WTC11 (cell line): ENCODE results near the gene CBFA2T2. TPM values are rescaled to one million over a fixed set of nuclear protein-coding genes. Genes with fewer than 3 reads are reported as not detected.

Experiments
- ATAC-seq: fragments of 200-7000 bp; cut with Tn5 transposase; 2 replicates; pipeline ENCODE4 v1.10.0; 2021; ENCODE audit warnings: mild to moderate bottlenecking, moderate library complexity
- CTCF ChIA-PET: fragments of 300-600 bp; sonication (Branson Sonifier 250); formaldehyde crosslinking; loops from one replicate; lab custom pipeline; 2021; ENCODE audit warnings: antibody characterized with exemption; lab: Charles Lee
- POLR2A ChIA-PET: fragments of 350-600 bp; sonication (Branson Sonifier 250); formaldehyde crosslinking; loops from one replicate; lab custom pipeline; 2021; ENCODE audit warnings: antibody characterized with exemption; lab: Charles Lee
- DNase-seq: peaks from one replicate; pipeline ENCODE4 v3.0.0; 2021; ENCODE audit warnings: low spot score
- H3K27ac Mint-ChIP-seq: 2 replicates; pipeline ENCODE4 v1.8.0; 2021; ENCODE audit warnings: mixed read lengths
- H3K27me3 Mint-ChIP-seq: 2 replicates; pipeline ENCODE4 v1.8.0; 2021; ENCODE audit warnings: low read depth, mild to moderate bottlenecking, moderate library complexity, mixed read lengths
- H3K36me3 Mint-ChIP-seq: 2 replicates; pipeline ENCODE4 v1.8.0; 2021; ENCODE audit warnings: mixed read lengths
- H3K4me1 Mint-ChIP-seq: 2 replicates; pipeline ENCODE4 v1.8.0; 2022; ENCODE audit warnings: mixed read lengths
- H3K4me3 Mint-ChIP-seq: 2 replicates; pipeline ENCODE4 v1.8.0; 2021; ENCODE audit warnings: mild to moderate bottlenecking, moderate library complexity, mixed read lengths
- H3K9me3 Mint-ChIP-seq: 2 replicates; pipeline ENCODE4 v1.8.0; 2021; ENCODE audit warnings: mixed read lengths
- AR ChIP-seq: fragments of 250-450 bp; sonication (Bioruptor Pico); IDR thresholded peaks from 2 replicates; pipeline ENCODE4 v1.9.0; 2021; ENCODE audit warnings: mild to moderate bottlenecking
- ATF1 ChIP-seq: sonication (generic); formaldehyde crosslinking; IDR thresholded peaks from 2 replicates; pipeline ENCODE4 v1.8.1; 2023; ENCODE audit warnings: mild to moderate bottlenecking, moderate library complexity, missing genetic modification reagents
- CTCF ChIP-seq: fragments of 200-600 bp; IDR thresholded peaks from 2 replicates; pipeline ENCODE4 v1.8.0; 2022; ENCODE audit warnings: antibody characterized with exemption
- ETV6 ChIP-seq: sonication (generic); formaldehyde crosslinking; IDR thresholded peaks from 2 replicates; pipeline ENCODE4 v1.8.1; 2022; ENCODE audit warnings: mild to moderate bottlenecking, missing genetic modification reagents
- FOXJ3 ChIP-seq: sonication (generic); formaldehyde crosslinking; IDR thresholded peaks from 2 replicates; pipeline ENCODE4 v1.9.0; 2021; ENCODE audit warnings: missing genetic modification reagents, mild to moderate bottlenecking, borderline replicate concordance
- FOXK1 ChIP-seq: sonication (generic); formaldehyde crosslinking; IDR thresholded peaks from 2 replicates; pipeline ENCODE4 v1.8.0; 2022; ENCODE audit warnings: mild to moderate bottlenecking, moderate library complexity, missing genetic modification reagents
- HMGXB4 ChIP-seq: sonication (generic); formaldehyde crosslinking; IDR thresholded peaks from 2 replicates; pipeline ENCODE4 v1.8.1; 2023; ENCODE audit warnings: mild to moderate bottlenecking, moderate library complexity, missing genetic modification reagents
- NFE2L1 ChIP-seq: sonication (generic); formaldehyde crosslinking; IDR thresholded peaks from 2 replicates; pipeline ENCODE4 v1.8.1; 2023; ENCODE audit warnings: missing genetic modification reagents
- PRRX2 ChIP-seq: fragments of 250-450 bp; sonication (Bioruptor Pico); IDR thresholded peaks from 2 replicates; pipeline ENCODE4 v1.8.0; 2021; ENCODE audit warnings: mild to moderate bottlenecking
- STAT6 ChIP-seq: sonication (generic); formaldehyde crosslinking; conservative IDR thresholded peaks from 2 replicates; pipeline ENCODE4 v1.8.1; 2023; ENCODE audit warnings: mild to moderate bottlenecking, low read depth, missing genetic modification reagents, moderate library complexity
- ZBTB21 ChIP-seq: sonication (generic); formaldehyde crosslinking; IDR thresholded peaks from 2 replicates; pipeline ENCODE4 v1.8.1; 2023; ENCODE audit warnings: mild to moderate bottlenecking, missing genetic modification reagents, borderline replicate concordance
- ZNF138 ChIP-seq: sonication (generic); formaldehyde crosslinking; conservative IDR thresholded peaks from 2 replicates; pipeline ENCODE4 v1.8.1; 2022; ENCODE audit warnings: mild to moderate bottlenecking, moderate library complexity, missing genetic modification reagents
- ZNF232 ChIP-seq: sonication (generic); formaldehyde crosslinking; IDR thresholded peaks from 2 replicates; pipeline ENCODE4 v1.8.0; 2022; ENCODE audit warnings: mild to moderate bottlenecking, missing genetic modification reagents
- total RNA-seq: library from RNA; stranded (reverse); gene quantifications from 3 replicates; pipeline ENCODE4 v1.2.3, GENCODE V29; 2021
- TF ChIP-seq, protein P1 (sequence below): sonication (generic); formaldehyde crosslinking; IDR thresholded peaks from 2 replicates; pipeline ENCODE4 v1.8.0; 2023; ENCODE audit warnings: missing genetic modification reagents
- TF ChIP-seq, protein P2 (sequence below): sonication (generic); formaldehyde crosslinking; IDR thresholded peaks from 2 replicates; pipeline ENCODE4 v1.8.1; 2022; ENCODE audit warnings: mild to moderate bottlenecking, missing genetic modification reagents, moderate library complexity, borderline replicate concordance
- TF ChIP-seq, protein P3 (sequence below): sonication (generic); formaldehyde crosslinking; IDR thresholded peaks from 2 replicates; pipeline ENCODE4 v1.8.1; 2023; ENCODE audit warnings: mild to moderate bottlenecking, missing genetic modification reagents
- TF ChIP-seq, protein P4 (sequence below): sonication (generic); formaldehyde crosslinking; IDR thresholded peaks from 2 replicates; pipeline ENCODE4 v1.8.0; 2022; ENCODE audit warnings: mild to moderate bottlenecking, missing genetic modification reagents

The CBFA2T2 gene
- total RNA-seq, 1 experiment from 2014 or later, result 22.1 TPM

DNA sequence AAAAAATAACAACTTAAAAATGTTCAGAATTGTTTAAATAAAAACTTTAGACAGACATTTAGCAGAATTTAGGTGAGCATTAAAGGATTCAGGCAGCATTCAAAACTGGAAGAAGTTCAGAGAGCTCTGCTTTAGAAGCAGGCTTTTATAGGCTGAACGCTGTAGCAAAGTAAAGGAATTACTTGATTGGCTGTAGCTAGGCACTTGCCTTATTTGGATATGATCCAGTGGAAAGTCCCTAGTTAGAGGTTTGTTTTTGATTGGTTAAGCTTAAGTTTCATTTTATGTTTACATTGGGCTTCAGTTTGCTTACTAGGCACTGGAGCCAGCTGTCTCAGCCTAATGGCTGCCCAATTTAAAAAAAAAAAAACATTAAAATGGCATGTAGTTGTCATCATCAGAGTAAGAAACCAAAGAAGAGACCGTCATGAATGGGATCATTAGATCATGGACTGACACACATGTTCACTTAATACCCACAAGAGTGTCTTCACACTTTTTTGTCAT is 65.1 kb downstream of the CBFA2T2 start (continued):
- TF ChIP-seq, protein P1, sequence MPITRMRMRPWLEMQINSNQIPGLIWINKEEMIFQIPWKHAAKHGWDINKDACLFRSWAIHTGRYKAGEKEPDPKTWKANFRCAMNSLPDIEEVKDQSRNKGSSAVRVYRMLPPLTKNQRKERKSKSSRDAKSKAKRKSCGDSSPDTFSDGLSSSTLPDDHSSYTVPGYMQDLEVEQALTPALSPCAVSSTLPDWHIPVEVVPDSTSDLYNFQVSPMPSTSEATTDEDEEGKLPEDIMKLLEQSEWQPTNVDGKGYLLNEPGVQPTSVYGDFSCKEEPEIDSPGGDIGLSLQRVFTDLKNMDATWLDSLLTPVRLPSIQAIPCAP, result no peak
- no peak for TF ChIP-seq STAT6 (CRISPR knock-in tag)

- peaks cover 12% of the 10 kb centered on the region for H3K4me1 Mint-ChIP-seq
- peak overlapping the region; percentile 78; the same call in 1 of the 2 replicates for H3K27ac Mint-ChIP-seq
- ChIA-PET POLR2A (interaction anchor here (0.8 kb wide), 1 partner anchor 40 kb away, joined by 3 read pairs; no protein-coding TSS in a partner anchor), CTCF (no interaction called here)
- no peaks in the 10 kb centered on the region for H3K27me3 Mint-ChIP-seq
- H3K9me3 Mint-ChIP-seq, result no peaks in the 10 kb centered on the region
- TF ChIP-seq, protein P2, sequence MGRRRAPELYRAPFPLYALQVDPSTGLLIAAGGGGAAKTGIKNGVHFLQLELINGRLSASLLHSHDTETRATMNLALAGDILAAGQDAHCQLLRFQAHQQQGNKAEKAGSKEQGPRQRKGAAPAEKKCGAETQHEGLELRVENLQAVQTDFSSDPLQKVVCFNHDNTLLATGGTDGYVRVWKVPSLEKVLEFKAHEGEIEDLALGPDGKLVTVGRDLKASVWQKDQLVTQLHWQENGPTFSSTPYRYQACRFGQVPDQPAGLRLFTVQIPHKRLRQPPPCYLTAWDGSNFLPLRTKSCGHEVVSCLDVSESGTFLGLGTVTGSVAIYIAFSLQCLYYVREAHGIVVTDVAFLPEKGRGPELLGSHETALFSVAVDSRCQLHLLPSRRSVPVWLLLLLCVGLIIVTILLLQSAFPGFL (CRISPR knock-in tag), result no peak
- TF ChIP-seq PRRX2 (no peak), CTCF (no peak)
- TF ChIP-seq, protein P3, sequence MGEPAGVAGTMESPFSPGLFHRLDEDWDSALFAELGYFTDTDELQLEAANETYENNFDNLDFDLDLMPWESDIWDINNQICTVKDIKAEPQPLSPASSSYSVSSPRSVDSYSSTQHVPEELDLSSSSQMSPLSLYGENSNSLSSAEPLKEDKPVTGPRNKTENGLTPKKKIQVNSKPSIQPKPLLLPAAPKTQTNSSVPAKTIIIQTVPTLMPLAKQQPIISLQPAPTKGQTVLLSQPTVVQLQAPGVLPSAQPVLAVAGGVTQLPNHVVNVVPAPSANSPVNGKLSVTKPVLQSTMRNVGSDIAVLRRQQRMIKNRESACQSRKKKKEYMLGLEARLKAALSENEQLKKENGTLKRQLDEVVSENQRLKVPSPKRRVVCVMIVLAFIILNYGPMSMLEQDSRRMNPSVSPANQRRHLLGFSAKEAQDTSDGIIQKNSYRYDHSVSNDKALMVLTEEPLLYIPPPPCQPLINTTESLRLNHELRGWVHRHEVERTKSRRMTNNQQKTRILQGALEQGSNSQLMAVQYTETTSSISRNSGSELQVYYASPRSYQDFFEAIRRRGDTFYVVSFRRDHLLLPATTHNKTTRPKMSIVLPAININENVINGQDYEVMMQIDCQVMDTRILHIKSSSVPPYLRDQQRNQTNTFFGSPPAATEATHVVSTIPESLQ, result no peak
- TF ChIP-seq, all 79 proteins: peak for 0
- ATAC-seq (no peak), DNase-seq (no peak)
- Mint-ChIP-seq H3K4me3 (no peak overlapping the region), H3K36me3 (peaks cover 7% of the 10 kb centered on the region)
Measured at GRCh38 chr20:33555755-33556154, 65.9 kb downstream of the CBFA2T2 start.

GRCh38 chr20:33556246-33556645 is 66.3 kb downstream of the CBFA2T2 start:
- DNase-seq (no peak), ATAC-seq (no peak)
- H3K36me3 Mint-ChIP-seq, result peaks cover 7% of the 10 kb centered on the region
- H3K27me3 Mint-ChIP-seq, result no peaks in the 10 kb centered on the region
- H3K9me3 Mint-ChIP-seq, result no peaks in the 10 kb centered on the region
- POLR2A ChIA-PET, result no interaction called here
- H3K27ac Mint-ChIP-seq, result peak overlapping the region; percentile 29; the same call in 1 of the 2 replicates
- peaks cover 12% of the 10 kb centered on the region for H3K4me1 Mint-ChIP-seq
- CTCF ChIA-PET, result no interaction called here
- no peak overlapping the region for H3K4me3 Mint-ChIP-seq
- TF ChIP-seq HMGXB4 (CRISPR knock-in tag) (no peak), FOXK1 (no peak), ETV6 (CRISPR knock-in tag) (no peak), NFE2L1 (no peak), ZNF232 (CRISPR knock-in tag) (no peak), ZBTB21 (CRISPR knock-in tag) (no peak), AR (CRISPR knock-in tag) (no peak), ATF1 (no peak), FOXJ3 (no peak), ZNF138 (CRISPR knock-in tag) (no peak)
- TF ChIP-seq, protein P4, sequence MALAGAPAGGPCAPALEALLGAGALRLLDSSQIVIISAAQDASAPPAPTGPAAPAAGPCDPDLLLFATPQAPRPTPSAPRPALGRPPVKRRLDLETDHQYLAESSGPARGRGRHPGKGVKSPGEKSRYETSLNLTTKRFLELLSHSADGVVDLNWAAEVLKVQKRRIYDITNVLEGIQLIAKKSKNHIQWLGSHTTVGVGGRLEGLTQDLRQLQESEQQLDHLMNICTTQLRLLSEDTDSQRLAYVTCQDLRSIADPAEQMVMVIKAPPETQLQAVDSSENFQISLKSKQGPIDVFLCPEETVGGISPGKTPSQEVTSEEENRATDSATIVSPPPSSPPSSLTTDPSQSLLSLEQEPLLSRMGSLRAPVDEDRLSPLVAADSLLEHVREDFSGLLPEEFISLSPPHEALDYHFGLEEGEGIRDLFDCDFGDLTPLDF (CRISPR knock-in tag), result no peak
- TF ChIP-seq, protein P1, result no peak
